ENCODE data around the gene ARSK.

- TF ChIP-seq POLR2A (IDR thresholded peaks at IDR 0.05) (no peak), CTCF (IDR thresholded peaks at IDR 0.05) (no peak), POLR2AphosphoS5 (IDR thresholded peaks at IDR 0.05) (no peak)
These were observed 88.3 kb downstream of the ARSK start for GRCh38 chr5:95643152-95643551.

All from sigmoid colon (tissue), 4 donors.